ENCODE measurements around the gene PDE8B.
"Not testable (repeated sequence)": the region's sequence is repeated elsewhere in the genome, so short reads cannot be mapped to it uniquely, and the experiment has no call there.

The PDE8B gene

DNA sequence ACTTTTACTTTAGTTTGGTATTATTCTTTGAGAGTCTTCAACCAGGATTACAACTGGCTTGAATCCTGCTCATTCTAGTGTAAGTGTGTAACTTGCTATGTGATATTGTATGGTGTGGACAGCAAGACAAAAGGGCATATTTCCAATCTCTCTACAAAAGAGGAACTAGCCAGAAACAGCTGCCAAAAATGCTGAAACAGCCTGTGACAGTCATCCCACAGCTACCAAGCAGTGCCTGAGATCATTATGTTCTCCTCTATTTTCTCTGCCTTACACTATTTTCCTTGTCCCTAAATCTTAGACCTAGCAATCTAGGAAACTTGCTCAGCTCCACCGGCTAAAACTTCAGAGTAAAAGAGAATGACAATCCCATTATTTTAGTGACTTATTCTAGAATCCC lies 238.8 kb downstream of the PDE8B start:
- Histone ChIP-seq H3K27me3 (replicated peaks; ENCODE audit: control insufficient read depth, insufficient read depth, low read length, poor library complexity, severe bottlenecking) (no peaks in the 10 kb centered on the region), H3K36me3 (ENCODE audit: control insufficient read depth, insufficient read depth, low read length) (no peaks in the 10 kb centered on the region), H3K4me1 (ENCODE audit: control insufficient read depth, insufficient read depth, low read length, poor library complexity, severe bottlenecking) (no peaks in the 10 kb centered on the region), H3K27ac (ENCODE audit: insufficient read depth, low read length, poor library complexity, severe bottlenecking) (no peak overlapping the region), H3K4me3 (ENCODE audit: insufficient read depth, low read depth, low read length, poor library complexity, severe bottlenecking) (no peak overlapping the region), H3K9me3 (ENCODE audit: control insufficient read depth, low read length) (no peaks in the 10 kb centered on the region)
- DNase-seq, result no peak

DNA sequence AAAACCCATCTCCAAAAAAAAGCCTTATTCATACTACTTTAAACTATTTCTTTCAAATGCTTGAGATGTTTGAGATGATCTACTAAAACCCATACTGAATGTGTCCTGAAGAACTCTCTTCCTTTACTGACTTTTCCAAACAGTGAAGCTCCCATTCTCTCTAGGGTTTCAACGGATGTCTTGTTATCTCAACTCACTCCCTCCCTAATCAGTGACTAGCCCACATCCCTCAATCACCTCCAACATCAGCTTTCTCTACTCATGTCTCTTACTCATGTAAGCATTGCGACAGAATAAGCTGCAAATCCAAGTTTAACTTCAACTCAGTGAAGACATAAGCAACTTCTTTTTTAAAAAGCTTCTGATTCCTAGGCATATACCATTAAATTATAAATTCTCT lies 239.5 kb downstream of the PDE8B start:
- Histone ChIP-seq H3K36me3 (ENCODE audit: control insufficient read depth, insufficient read depth, low read length) (no peaks in the 10 kb centered on the region), H3K4me3 (ENCODE audit: insufficient read depth, low read depth, low read length, poor library complexity, severe bottlenecking) (no peak overlapping the region), H3K27me3 (replicated peaks; ENCODE audit: control insufficient read depth, insufficient read depth, low read length, poor library complexity, severe bottlenecking) (no peaks in the 10 kb centered on the region), H3K27ac (ENCODE audit: insufficient read depth, low read length, poor library complexity, severe bottlenecking) (no peak overlapping the region), H3K4me1 (ENCODE audit: control insufficient read depth, insufficient read depth, low read length, poor library complexity, severe bottlenecking) (no peaks in the 10 kb centered on the region), H3K9me3 (ENCODE audit: control insufficient read depth, low read length) (no peaks in the 10 kb centered on the region)
- no peak for DNase-seq

DNA sequence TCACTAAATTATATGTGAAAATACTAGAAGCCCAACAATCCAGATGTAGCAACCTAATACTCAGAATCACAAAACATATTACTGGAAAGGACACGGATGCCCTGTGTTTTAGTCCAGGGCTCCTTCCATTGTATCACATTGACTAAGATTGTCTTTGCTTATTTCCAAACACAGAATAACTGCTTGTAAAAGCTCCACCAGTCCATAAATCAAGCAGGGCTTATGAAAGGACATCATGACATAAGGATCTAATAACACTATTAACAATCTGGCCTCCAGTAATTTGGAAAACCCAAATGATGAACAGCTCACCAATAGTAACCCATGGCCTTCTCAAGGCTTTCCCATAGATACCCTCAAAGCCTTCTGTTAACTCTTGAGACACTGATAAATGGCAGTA lies 241.9 kb downstream of the PDE8B start:
- no peak for DNase-seq
- Histone ChIP-seq H3K27ac (ENCODE audit: insufficient read depth, low read length, poor library complexity, severe bottlenecking) (no peak overlapping the region), H3K4me1 (ENCODE audit: control insufficient read depth, insufficient read depth, low read length, poor library complexity, severe bottlenecking) (no peaks in the 10 kb centered on the region), H3K27me3 (replicated peaks; ENCODE audit: control insufficient read depth, insufficient read depth, low read length, poor library complexity, severe bottlenecking) (no peaks in the 10 kb centered on the region), H3K9me3 (ENCODE audit: control insufficient read depth, low read length) (no peaks in the 10 kb centered on the region), H3K4me3 (ENCODE audit: insufficient read depth, low read depth, low read length, poor library complexity, severe bottlenecking) (no peak overlapping the region), H3K36me3 (ENCODE audit: control insufficient read depth, insufficient read depth, low read length) (no peaks in the 10 kb centered on the region)

DNA sequence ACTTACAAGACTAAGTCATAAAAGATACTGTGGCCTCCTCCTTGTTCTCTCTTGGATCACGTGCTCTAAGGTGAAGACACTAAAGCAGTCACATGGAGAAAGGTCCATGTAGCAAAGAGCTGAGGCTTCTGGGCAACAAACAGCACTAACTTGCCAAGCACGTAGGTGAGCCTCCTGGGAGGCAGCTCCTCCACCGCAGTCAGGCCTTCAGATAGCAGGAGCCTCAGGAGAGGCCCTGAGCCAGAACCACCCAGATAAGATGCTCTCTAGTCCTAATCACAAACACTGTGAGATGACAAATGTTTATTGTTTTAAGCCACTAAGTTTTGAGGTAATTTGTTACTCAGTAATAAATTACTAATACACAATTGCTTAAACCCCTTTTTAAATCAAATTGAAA lies 243.6 kb downstream of the PDE8B start:
- Histone ChIP-seq H3K27ac (ENCODE audit: insufficient read depth, low read length, poor library complexity, severe bottlenecking) (no peak overlapping the region), H3K36me3 (ENCODE audit: control insufficient read depth, insufficient read depth, low read length) (no peaks in the 10 kb centered on the region), H3K4me1 (ENCODE audit: control insufficient read depth, insufficient read depth, low read length, poor library complexity, severe bottlenecking) (no peaks in the 10 kb centered on the region), H3K4me3 (ENCODE audit: insufficient read depth, low read depth, low read length, poor library complexity, severe bottlenecking) (no peak overlapping the region), H3K9me3 (ENCODE audit: control insufficient read depth, low read length) (no peaks in the 10 kb centered on the region), H3K27me3 (replicated peaks; ENCODE audit: control insufficient read depth, insufficient read depth, low read length, poor library complexity, severe bottlenecking) (no peaks in the 10 kb centered on the region)
- DNase-seq, result no peak

DNA sequence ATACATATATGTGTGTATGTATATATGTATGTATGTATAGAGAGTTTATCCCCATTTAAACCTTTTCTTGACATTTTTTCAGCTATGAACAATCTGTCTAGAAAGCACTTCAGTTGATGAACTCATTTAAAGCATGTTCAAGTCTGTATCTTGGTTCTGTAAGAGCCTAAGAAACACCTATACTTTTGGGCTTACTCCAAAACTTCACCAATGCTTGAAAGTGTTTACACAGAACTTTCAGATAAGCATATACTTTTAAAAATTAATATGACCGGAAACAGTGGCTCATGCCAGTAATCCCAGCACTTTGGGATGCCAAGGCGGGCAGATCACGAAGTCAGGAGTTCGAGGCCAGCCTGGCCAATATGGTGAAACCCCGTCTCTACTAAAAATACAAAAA lies 250.8 kb downstream of the PDE8B start:
- Histone ChIP-seq H3K36me3 (ENCODE audit: control insufficient read depth, insufficient read depth, low read length) (no peaks in the 10 kb centered on the region), H3K4me3 (ENCODE audit: insufficient read depth, low read depth, low read length, poor library complexity, severe bottlenecking) (no peak overlapping the region), H3K9me3 (ENCODE audit: control insufficient read depth, low read length) (no peaks in the 10 kb centered on the region), H3K27me3 (replicated peaks; ENCODE audit: control insufficient read depth, insufficient read depth, low read length, poor library complexity, severe bottlenecking) (no peaks in the 10 kb centered on the region), H3K4me1 (ENCODE audit: control insufficient read depth, insufficient read depth, low read length, poor library complexity, severe bottlenecking) (no peaks in the 10 kb centered on the region), H3K27ac (ENCODE audit: insufficient read depth, low read length, poor library complexity, severe bottlenecking) (no peak overlapping the region)
- no peak for DNase-seq

DNA sequence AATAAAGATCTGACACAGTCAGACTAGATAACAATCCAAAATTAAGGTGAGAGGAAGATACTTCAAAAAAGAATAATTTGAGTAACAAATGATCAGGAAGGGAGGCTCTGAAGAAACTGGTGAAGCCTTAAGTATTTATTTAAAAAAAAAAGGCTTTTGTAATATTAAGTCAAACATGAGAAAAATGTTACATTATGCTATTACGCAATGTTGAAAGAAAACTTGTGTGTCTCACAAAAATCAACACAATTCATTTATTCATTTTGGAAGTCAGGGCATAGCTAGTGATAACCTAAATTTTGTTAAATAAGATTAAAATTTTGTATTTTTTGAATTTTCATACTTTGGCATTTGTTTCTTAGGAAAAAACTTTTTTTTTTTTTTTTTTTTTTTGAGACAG lies 253.4 kb downstream of the PDE8B start:
- Histone ChIP-seq H3K27me3 (replicated peaks; ENCODE audit: control insufficient read depth, insufficient read depth, low read length, poor library complexity, severe bottlenecking) (no peaks in the 10 kb centered on the region), H3K36me3 (ENCODE audit: control insufficient read depth, insufficient read depth, low read length) (no peaks in the 10 kb centered on the region), H3K27ac (ENCODE audit: insufficient read depth, low read length, poor library complexity, severe bottlenecking) (no peak overlapping the region), H3K9me3 (ENCODE audit: control insufficient read depth, low read length) (no peaks in the 10 kb centered on the region), H3K4me1 (ENCODE audit: control insufficient read depth, insufficient read depth, low read length, poor library complexity, severe bottlenecking) (no peaks in the 10 kb centered on the region), H3K4me3 (ENCODE audit: insufficient read depth, low read depth, low read length, poor library complexity, severe bottlenecking) (no peak overlapping the region)
- no peak for DNase-seq

DNA sequence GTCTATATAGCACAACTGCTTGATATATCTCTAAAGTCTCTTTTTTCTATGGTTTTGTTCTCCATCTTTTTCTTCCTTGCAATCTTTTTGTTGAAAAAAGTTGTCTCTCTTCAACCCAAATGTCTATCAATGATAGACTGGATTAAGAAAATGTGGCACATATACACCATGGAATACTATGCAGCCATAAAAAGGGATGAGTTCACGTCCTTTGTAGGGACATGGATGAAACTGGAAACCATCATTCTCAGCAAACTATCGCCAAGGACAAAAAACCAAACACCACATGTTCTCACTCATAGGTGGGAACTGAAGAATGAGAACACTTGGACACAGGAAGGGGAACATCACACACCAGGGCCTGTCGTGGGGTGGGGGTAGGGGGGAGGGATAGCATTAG lies 258.4 kb downstream of the PDE8B start:
- not testable (repeated sequence) for H3K9me3 ChIP-seq (ENCODE audit: control insufficient read depth, low read length); H3K27me3 ChIP-seq (replicated peaks; ENCODE audit: control insufficient read depth, insufficient read depth, low read length, poor library complexity, severe bottlenecking); H3K36me3 ChIP-seq (ENCODE audit: control insufficient read depth, insufficient read depth, low read length)

DNA sequence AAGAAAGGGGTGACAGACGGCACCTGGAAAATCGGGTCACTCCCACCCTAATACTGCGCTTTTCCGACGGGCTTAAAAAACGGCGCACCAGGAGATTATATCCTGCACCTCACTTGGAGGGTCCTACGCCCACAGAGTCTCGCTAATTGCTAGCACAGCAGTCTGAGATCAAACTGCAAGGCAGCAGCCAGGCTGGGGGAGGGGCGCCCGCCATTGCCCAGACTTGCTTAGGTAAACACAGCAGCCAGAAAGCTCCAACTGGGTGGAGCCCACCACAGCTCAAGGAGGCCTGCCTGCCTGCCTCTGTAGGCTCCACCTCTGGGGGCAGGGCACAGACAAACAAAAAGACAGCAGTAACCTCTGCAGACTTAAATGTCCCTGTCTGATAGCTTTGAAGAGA lies 264.6 kb downstream of the PDE8B start:
- not testable (repeated sequence) for H3K27me3 ChIP-seq (replicated peaks; ENCODE audit: control insufficient read depth, insufficient read depth, low read length, poor library complexity, severe bottlenecking); H3K4me3 ChIP-seq (ENCODE audit: insufficient read depth, low read depth, low read length, poor library complexity, severe bottlenecking); H3K4me1 ChIP-seq (ENCODE audit: control insufficient read depth, insufficient read depth, low read length, poor library complexity, severe bottlenecking); H3K9me3 ChIP-seq (ENCODE audit: control insufficient read depth, low read length); H3K36me3 ChIP-seq (ENCODE audit: control insufficient read depth, insufficient read depth, low read length); H3K27ac ChIP-seq (ENCODE audit: insufficient read depth, low read length, poor library complexity, severe bottlenecking); DNase-seq

More for the DNA sequence above, 258.4 kb downstream of the PDE8B start:
- not testable (repeated sequence) for DNase-seq; H3K4me3 ChIP-seq (ENCODE audit: insufficient read depth, low read depth, low read length, poor library complexity, severe bottlenecking); H3K27ac ChIP-seq (ENCODE audit: insufficient read depth, low read length, poor library complexity, severe bottlenecking); H3K4me1 ChIP-seq (ENCODE audit: control insufficient read depth, insufficient read depth, low read length, poor library complexity, severe bottlenecking)

All from effector memory CD4-positive, alpha-beta T cell (primary cell).